Activated naive CD4-positive, alpha-beta T cell treated with Interleukin-2 at 50 U/mL for 16 hours (primary cell): ENCODE data around the gene HOXA13.

ENCODE experiments used
- DNase-seq: peaks from one replicate; pipeline ENCODE4 v3.0.0-alpha.2; 2020

HOXA13 gene

DNA sequence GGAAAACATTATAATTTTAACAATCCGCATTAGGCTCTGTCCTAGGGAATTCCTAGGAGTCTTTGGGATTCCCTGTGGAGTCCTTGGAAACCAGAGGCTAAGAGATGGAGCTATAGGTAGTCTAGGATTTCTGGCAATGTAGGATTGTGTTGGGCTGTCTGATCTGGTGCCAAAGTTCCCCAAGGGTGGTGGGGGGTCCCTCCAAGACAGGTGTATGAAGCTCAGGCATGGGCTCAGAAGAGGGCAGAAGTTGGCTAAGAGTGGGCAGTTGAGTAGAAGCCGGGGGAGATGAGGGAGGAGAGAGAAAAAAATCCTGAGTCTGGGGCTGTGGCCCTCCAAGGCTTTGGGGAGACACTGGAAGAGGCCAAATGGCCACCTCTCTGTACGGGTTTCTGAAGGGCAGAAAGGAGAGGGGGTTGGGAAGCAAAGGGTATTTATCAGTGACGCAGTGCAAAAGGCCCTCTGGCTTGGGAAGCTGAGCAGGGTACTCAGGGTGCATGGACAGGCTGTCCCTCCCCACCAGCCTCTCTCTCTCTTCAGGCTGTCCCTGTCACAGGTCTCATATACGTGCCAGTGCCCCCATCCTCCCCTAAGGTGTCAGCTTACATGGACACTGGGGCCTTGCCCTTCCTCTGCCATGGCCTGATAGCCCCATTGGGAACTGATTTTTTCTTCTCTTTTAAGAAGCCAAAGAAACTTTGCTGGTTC lies 53.2 kb downstream of the HOXA13 start:
- DNase-seq, result no peak

- no peak for DNase-seq
Observed at GRCh38 chr7:27145914-27146412, 53.9 kb downstream of the HOXA13 start.

GRCh38 chr7:27145165-27145913 lies 54.6 kb downstream of the HOXA13 start:
- DNase-seq, result no peak

GRCh38 chr7:27144781-27145164 lies 55.1 kb downstream of the HOXA13 start:
- no peak for DNase-seq
